HG02763 (cell line): ENCODE data around the gene KIAA1191.
"Not testable (repeated sequence)": the region's sequence is repeated elsewhere in the genome, so short reads cannot be mapped to it uniquely, and the experiment has no call there.

Source experiments
- ATAC-seq: cut with Tn5 transposase; IDR thresholded peaks from one replicate; pipeline ENCODE4 v1.9.1; 2021; ENCODE audit warnings: mild to moderate bottlenecking, moderate library complexity; ENCODE audit not compliant: unreplicated experiment

The KIAA1191 gene, protein sequence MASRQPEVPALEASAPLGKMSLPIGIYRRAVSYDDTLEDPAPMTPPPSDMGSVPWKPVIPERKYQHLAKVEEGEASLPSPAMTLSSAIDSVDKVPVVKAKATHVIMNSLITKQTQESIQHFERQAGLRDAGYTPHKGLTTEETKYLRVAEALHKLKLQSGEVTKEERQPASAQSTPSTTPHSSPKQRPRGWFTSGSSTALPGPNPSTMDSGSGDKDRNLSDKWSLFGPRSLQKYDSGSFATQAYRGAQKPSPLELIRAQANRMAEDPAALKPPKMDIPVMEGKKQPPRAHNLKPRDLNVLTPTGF

DNA sequence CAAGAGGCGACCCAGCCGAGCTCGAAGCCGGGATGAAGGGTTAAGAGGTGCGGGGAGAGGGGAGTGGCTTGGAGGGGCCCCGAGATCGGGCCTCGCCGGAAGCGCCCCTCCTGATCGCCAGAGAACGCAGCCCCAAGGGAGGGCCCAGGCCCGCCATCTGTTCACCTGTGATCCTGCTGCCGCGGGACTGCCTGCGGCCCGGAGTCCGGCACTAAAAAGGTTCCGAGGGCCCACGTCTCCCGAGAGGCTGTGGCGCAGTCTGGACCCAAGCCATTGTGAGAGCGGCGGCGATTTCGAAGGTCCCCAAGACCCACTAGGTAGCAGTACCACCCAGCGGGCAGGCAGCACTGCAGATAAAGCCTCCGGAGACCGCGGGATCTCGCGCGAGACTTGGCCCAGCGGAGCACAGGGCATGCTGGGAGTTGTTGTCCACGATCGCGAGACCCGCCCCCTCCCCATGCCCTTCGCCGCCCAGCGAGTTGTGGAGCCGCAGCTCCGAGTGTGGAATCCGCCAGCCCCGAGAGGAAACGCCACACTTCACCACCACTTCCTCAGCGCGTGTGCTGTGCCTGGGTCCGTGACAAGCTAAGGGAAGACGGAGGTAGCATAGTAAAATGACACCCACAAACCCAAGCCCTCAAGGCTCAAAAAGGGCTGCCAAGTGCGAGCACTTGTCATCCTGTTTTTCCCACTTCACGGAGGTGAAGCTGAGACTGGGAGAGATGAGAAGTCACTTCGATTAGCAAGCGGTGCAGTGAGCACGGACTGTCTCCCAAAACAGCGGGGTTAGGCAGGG, at the start of gene KIAA1191:
KIAA1191 (minus strand) TSS at position 328 of the 796 bp plus-strand sequence. CDS start 2,256 bp downstream, outside the sequence.
- peak; percentile 85 for ATAC-seq

DNA sequence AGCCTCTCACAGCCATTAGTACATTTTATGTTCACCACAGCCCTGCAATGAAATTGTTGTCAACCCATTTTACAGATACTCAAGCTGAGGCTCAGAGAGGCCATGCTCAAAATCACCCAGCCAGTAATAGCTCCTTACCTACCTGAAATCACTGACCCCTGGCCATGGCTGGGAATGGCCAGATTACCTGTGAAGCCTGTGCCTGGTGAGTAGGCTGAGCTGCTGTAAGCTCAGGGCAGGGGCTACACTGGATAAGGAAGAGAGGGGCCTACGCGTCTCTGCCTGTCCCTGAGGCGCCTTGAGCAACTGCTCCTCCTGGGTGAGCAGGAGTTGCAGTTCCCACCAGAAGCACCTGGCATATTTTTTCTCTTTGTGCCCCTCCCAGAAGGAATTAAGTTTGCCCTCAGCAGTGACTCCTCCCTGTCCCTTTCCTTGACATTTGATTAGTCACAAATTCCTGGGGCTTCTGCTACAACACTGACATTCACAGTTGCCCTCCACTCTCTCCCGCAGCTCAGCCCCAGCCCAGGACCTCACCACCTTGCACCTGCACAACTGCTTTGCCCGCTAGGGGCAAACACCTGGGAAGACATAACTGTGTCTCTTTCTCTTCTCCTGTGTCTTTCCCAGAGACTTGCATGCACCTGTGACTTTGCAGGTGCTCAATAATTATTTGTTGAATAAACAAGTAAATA, 49.1 kb upstream of the KIAA1191 start:
- no peak for ATAC-seq

DNA sequence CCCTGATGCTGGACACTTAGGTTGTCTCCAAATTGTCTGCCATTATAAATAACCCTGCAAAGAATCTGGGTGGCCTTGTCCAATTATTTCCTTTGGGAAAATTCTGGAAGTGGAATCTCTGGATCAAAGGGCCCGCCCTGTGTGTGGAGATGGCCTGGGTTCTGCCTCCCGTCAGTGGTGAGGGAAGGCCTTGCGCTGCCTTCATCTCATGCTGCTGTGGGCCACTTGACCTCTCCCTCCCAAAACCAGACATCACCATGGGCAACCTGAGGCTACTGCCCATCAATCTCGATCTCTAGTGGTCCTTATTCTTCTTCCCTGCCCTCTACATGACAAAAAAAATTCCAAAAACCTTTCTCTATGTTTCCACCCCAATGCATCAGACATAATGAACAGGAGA, 48.2 kb upstream of the KIAA1191 start:
- ATAC-seq, result no peak

DNA sequence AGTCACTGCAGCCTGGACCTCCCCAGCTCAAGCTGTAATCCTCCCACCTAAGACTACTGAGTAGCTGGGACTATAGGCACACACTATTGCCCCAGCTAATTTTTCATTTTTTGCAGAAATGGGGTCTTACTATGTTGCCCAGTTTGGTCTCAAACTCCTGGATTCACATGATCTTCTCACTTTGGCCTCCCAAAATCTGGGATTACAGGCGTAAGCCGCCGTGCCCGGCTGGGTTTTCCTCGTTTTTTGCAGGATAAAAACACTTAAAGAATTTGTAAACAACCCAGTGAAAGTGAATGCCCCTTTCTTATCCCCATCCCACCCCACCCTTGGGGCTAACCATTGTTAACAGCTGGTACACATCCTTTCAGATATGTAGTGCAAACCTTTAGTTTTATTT, 47.0 kb upstream of the KIAA1191 start:
- no peak for ATAC-seq

DNA sequence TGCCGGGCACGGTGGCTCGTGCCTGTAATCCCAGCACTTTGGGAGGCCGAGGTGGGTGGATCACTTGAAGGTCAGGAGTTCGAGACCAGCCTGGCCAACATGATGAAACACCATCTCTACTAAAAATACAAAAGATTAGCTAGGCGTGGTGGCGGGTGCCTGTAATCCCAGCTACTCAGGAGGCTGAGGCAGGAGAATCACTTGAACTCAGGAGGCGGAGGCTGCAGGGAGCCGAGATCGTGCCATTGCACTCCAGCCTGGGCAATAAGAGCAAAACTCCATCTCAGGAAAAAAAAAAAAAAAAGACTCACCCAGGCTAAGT, 46.6 kb upstream of the KIAA1191 start:
- ATAC-seq, result not testable (repeated sequence)

DNA sequence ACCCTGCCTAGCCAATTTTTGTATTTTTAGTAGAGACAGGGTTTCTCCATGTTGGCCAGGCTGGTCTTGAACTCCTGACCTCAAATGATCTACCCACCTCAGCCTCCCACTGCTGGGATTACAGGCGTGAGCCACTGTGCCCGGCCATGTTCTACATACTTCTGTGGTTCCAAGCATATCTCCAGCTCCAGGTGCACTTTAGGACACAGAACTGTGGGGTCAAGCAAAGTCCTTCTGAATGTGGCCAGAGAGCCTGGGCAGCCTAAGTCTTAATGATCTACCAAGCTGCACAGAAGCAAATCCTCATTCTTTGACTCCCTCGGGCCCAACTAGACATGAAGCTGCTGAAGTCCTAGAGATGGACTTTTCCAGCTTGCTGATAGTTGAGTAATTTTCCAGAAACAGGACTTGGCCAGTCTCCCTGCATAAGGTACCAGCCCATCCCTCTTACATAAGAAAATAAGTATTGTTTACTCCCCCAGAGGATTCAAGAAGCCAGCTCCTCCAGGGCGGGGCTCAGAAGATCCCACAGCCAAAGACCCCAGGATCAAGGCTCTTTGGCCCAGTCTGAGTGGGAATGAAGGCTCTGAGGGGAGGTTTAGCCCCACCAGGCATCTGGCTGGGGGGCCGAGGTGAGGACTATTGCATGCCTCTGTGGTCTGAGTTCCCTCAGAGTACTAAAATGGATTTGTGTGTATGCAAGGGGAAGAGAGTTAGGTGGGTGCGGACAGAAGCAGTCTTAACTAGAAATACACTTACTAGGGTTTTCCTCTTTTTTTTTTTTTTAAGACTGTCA, 46.1 kb upstream of the KIAA1191 start:
- no peak for ATAC-seq

DNA sequence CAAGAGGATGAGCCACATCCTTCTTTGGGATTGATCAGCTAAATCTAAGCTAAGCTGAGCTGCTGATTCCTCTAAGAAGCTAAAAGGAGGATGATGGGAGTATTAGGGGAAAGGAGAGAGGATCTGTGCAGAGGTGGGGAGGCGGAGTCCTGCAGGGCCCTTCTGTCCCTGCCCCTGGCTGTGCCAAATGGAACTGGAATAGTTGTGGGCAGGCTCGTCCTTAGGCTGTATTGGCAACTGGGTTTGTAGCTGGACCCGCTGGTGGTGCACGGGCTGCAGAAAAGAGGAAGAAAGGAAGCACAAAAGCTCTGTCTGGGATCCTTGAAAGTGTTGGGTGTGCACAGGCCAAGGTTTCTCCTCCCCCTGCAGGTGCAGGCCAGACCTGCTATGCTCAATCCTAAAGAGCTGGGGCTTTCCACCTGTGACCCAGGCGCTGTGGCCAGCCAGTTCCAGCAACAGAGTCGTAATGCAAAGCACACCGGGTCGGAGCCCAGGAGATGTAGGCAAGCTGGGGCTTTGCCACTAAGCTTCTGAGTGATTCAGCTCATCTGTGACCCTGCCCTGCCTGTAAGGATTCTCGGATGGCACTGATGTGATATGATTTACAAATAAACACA, 45.0 kb upstream of the KIAA1191 start:
- no peak for ATAC-seq

DNA sequence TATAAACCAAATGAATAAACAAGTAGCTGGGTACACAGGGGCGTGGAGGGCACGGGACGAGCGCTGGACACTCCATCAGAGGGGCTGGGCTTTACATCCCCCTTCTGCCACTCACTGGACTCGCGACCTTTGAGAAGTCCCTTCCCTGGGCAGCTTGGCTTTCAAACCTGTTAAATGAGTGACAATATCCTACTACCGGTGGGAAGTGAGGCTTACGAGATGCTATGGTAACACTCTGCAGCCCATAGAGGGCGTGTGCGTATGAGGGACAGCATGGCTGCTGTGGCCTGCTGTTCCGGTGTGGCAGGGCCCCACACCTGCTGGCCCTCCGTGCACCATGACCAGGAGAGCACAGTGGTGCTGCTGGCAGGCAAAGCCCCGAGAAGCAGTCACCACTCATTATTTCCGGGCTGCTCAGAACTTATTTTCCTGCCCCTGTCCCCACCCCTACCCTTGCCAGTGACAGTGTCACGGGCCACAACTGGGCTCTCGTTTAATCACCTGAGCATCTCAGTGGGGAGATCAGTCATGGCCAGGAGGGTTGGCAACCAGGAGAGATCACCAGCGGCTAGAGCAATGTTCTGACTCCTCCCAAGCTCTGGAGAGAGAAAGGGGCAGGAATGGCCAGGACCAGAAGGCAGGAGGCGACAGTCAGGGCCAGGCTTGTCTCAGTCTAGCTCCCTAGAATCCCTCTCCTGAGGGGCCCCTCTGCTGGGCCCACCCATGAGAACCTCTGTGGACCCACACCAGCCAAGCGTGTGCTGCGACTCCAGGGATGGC, 44.3 kb upstream of the KIAA1191 start:
- ATAC-seq, result no peak

DNA sequence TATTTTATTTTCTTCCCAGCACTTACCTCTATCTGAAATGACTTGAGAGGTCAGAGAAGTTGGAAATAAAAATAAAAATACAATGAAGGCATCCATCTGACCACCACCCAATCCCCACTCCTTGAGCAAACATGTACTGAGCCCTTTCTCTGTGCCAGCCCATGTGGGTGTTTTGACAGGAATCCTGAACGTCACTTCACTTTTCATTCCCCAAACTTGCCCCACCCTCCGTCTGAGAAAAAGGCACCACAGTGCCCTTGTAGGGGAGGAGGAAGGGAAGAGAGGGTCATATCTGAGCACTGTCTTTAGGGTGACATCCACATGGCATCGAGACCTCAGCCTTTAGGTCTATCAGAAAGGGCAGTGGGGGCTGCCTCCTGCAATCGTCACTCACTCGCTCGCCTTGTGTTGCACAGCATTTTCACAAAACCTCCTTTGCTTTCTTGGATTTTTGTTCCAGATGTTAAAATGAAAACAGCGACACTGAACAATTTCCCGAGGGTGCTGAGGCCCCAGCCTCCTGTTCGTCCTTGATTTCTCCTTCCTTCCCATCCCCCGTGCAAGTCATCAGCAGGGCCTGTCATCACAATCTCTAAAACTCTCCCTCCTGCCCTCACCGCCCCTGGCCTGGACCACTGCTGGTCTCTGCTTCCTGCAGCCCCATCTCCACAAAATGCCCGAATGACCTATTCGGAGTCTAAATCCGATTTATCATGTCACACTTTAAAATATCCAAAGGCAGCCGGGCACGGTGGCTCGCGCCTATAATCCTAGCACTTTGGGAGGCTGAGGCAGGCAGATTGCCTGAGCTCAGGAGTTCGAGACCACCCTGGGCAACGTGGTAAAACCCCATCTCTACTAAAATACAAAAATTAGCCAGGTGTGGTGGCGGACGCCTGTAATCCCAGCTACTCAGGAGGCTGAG, 40.0 kb upstream of the KIAA1191 start:
- no peak for ATAC-seq

DNA sequence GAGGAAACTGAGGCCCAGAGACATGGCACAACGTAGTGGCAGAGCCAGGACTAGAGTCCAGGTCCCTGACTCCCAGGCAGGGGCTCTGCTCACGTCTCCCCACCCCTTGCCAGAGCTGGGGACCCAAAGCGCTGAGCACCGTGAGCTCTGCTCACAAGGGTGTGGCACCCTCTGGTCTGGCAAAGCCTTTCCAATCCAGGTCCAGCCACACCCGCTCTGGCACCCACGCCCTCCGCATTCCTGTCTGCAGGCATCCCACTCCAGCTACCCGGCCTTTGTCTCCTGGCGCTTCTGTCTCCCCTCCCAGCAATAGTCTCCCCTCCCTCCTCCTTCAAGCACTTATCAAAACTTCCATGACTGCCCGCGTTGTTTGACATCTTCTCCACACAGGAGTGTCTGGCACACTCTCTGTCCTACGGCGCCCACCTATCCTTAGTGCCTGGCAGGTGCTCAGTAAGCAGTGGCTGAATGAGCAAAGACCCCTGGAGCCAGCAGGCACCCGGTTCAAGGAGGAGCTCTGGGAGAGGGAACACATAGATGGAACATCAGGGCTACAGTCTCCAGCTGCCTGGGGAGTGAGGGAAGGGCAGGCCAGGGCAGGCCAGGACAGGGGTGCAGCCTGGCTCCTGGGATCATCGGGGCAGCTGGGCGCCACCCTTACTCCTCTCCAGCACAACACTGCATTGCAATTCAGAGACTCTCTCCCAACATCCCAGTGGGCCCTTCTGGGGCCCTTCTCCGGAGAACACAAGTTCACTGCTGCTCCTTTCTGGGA, 39.0 kb upstream of the KIAA1191 start:
- no peak for ATAC-seq

DNA sequence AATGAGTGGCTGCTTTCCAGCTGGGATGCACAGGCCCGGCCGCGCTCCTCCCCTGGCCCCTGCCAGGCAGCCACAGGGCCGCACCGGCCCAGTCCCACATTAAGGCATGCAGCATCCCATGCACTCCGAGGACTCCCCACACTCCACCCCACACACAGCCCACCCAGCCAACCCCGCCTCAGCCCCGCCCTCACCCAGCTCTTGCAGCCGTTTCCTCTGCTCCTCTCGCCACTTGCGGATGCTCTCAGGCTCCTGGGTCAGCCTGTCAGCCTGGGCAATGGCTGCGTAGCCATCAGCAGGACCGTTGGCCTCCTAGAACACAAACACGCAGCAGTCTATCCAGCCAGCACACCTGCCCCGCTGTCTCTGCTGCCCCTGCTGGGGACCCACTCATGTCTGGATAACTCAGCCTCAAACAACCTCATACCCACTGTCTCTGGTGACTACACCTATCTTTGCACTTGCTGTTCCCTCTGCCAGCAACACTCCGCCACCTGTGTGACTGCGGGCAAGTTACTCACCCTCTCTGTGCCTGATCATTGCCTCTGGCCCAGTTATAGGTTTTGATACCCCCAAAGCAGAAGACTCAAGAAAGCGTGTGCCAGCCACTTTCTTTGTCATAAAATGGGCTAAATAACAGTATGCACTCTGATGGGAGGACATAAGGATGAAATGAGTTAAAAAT, 36.3 kb upstream of the KIAA1191 start:
- ATAC-seq, result no peak

DNA sequence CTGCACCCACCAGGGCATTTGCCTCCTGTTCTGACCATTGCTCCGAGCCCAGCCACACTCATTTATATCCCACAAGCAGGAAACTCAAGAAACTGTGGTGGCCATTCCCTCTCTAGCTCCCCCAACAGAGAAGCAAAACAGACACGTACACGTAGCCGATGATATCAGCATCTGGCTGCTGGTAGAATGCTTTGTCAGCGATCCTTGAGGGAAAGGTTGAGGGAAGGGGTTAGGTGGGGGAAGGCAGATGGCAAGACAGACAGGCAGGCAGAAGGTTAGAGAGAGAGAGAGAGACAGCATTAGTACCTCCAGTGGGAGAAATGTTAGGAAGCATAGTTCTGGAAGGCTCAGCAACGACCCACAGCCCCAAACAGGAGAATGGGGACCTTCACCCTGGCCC, 34.8 kb upstream of the KIAA1191 start:
- no peak for ATAC-seq

DNA sequence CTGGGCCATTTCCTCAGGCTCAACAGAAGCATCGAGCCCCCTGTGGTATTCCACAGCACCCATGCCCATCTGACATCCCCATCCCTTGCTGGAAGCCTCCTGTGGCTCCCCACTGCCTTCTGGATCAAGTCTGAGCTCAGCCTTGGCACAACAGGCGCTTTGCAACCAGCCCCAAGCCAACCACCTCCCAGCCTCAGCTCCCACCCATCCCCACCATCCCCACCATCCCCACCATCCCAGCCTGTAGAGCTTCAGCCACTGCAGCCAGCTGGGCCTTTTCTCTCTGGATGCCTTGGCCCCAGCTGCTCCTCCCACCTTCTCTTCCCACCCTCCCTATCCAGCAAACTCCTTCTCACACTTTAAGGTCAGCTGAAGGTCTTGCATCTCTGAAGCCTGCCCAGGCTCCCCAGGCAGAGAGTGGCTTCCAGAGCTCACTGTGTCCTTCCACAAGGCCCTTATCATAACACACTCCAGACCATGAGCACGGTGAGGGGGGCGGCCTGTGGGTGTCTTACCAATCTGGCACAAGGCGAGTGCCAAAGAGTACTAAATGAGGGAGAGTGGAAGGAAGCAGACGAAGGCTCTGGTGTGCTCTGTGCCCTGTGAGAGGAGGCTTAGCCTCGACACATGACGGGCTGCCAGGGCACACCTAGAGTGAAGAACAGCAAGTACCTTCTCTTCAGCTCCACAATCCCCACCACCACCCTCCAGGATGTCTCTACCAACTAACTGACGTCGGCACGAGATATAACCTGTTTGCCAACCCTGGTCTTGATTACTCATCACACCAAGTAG, 33.5 kb upstream of the KIAA1191 start:
- ATAC-seq, result no peak

DNA sequence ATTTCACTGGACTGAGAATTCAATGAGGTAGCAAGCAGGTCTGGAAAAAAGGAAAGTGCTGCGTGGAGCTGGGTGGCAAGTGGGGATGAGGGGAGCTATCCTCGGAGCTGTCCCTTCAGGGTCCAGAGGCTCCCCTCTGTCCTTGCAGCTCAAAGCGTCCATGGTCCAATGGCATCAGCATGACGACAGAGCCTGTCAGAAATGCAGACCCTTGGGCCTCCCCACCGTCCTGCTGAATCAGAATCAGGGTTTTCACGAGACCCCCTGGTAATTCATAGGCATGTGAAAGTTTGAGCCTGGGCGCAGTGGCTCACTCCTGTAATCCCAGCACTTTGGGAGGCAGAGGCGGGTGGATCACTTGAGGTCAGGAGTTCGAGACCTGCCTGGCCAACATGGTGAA, 32.5 kb upstream of the KIAA1191 start:
- no peak for ATAC-seq

DNA sequence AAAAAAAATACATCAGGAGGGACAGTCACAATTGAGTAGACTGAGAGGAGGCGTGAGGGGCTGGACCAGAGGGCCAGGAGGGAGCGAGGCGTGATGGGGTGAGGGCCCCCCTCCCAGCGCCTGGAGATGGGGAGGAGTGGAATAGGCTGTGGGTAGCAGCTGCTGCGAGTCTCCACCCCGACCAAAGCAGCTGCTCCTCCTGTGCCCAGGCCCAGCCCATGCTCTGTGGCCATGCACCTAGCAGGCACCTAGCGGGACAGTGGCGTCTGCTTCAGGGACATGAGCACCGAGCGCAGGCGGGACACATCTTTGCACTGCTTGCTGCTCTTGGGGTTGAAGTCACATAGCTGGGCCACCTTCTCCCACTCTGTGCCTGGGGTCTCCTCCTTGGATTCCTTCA, 31.0 kb upstream of the KIAA1191 start:
- no peak for ATAC-seq

DNA sequence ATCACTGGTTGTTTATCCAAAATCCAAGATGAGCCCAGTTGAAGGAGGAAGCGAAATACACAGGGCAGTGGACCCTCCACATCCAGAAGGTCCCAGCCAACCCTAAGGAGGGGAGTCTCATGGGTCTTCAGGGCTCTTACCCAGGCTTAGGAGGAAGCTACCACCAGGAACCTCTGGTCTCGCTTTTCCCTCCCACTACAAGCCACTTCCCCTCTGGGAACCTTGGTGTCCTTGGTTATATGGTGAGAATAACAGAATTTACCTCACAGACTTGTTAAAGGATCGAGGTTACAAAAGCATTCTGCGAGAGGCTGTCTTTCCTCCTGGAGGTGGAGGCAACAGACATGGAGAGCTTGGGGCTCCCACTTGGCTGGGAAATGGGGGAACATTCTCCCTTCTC, 30.4 kb upstream of the KIAA1191 start:
- no peak for ATAC-seq

DNA sequence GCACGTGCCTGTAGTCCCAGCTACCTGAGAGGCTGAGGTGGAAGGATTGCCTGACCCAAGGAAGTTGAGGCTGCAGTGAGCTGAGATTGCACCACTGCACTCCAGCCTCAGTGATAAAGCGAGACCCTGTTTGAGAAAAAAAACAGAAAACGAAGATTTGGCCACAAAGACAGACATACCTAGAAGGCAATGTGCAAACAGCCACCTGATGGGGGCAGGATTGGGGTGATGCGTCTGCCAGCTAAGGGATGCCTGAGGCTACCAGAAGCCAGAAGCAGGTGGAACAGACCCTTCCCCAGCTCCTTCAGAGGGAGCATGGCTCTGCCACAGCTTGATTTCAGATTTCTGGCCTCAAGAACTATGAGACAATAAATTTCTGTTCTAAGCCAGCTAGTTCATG, 29.9 kb upstream of the KIAA1191 start:
- ATAC-seq, result no peak
